HG02938 (cell line): ENCODE results near the gene PIK3CD.
"Not testable (repeated sequence)": the region's sequence is repeated elsewhere in the genome, so short reads cannot be mapped to it uniquely, and the experiment has no call there.

Experiments used
- ATAC-seq: cut with Tn5 transposase; IDR thresholded peaks from one replicate; pipeline ENCODE4 v1.9.1; 2021; ENCODE audit warnings: mild to moderate bottlenecking, moderate library complexity; ENCODE audit not compliant: unreplicated experiment

The PIK3CD gene

DNA sequence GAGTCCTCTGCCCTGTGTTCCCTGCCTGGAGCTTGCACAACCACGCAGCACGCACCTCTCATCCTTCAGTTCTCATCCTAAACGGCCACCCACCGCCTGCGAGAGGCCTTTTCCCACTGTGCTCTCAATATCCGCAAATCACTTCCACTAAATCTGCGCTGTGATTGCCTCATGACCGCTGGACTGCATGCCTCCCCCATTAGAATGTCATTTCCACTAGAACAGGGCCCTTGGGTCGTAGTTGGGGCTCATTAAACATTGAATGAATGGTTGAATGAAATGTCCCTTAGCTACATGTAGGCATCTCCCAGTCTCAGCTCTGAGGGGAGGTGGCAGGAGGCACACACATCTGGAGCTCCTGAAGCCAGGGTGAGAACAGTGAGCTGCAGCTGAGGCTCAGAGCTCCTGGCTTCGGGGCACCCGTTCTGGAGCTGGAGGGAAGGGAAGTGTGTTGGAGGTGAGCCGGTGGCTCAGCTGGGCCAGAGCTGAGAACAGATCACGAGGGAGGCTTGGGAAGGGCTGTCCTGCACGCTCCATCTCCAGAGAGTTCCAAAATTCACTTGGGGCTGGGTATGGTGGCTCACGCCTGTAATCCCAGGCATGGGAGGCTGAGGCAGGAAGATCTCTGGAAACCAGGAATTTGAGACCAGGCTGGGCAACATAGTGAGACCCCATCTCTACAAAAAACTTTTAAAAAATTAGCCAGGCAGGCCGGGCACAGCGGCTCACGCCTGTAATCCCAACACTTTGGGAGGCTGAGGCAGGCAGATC lies 32.4 kb upstream of the PIK3CD start:
- ATAC-seq = no peak

DNA sequence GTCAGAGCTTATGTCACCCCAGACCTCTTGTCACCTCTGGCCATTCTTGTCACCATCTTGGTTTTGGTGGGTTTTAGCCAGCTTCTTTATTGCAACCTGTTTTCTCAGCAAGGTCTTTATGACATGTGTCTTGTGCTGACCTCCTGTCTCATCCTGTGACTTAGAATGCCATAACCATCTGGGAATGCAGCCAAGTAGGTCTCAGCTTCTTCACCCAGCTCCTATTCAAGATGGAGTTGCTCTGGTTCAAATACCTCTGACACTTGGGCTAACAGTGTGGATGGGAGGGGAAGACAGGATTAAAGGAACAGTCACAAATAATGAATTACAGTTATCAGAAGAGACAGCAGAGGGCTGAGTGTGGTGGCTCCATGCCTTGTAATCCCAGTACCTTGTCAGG lies 30.5 kb upstream of the PIK3CD start:
- ATAC-seq = no peak

DNA sequence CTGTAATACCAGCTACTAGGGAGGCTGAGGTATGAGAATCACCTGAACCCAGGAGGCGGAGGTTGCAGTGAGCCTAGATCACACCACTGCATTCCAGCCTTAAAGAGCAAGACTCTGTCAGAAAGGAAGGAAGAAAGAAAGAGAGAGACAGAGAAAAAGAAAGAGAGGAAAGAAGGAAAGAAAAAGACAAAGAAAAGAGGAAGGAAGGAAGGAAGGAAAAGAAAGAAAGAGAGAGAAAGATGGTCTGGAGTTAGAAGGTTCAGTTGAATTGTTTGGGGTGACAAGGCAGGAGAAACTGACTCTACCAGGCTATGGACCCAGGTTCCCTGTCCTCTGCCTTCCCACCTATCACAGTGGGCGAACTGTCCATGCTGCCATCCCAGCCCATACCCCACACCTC lies 27.4 kb upstream of the PIK3CD start:
- no peak for ATAC-seq

DNA sequence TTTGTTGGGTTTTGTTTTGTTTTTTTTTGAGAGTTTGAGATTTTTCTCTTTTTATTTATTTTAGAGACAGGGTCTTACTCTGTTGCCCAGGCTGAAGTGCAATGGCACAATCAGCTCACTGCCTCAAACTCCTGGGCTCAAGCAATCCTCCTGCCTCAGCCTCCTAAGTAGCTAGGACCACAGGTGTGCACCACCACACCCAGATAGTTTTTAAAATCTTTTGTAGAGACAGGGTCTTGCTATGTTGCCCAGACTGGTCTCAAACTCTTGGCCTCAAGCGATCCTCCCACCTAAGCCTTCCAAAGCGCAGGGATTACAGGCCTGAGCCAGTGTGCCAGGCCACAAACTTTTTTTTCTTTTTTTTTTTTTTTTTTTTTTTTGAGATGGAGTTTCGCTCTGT lies 26.5 kb upstream of the PIK3CD start:
- not testable (repeated sequence) for ATAC-seq

DNA sequence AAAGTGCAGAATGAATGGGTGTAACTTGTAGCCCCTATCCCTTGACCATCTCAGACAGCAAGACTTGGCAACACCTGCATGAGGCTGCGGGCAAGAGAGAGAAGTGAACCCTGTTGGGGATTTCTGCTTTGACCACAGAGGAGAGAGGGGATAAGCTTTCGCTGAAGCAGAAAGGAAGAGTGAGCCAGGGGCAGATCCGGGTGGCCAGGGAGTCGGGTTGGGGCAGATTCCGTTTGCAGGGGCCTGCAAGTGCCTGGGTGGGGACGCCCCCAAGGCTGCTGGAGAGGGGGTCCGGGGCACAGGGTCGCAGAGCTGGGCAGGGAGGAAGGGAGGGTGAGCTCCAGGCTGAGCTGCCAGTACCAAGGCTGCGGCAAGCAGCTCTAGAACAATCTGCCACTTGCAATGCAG lies 25.3 kb upstream of the PIK3CD start:
- ATAC-seq = peak; percentile 53

DNA sequence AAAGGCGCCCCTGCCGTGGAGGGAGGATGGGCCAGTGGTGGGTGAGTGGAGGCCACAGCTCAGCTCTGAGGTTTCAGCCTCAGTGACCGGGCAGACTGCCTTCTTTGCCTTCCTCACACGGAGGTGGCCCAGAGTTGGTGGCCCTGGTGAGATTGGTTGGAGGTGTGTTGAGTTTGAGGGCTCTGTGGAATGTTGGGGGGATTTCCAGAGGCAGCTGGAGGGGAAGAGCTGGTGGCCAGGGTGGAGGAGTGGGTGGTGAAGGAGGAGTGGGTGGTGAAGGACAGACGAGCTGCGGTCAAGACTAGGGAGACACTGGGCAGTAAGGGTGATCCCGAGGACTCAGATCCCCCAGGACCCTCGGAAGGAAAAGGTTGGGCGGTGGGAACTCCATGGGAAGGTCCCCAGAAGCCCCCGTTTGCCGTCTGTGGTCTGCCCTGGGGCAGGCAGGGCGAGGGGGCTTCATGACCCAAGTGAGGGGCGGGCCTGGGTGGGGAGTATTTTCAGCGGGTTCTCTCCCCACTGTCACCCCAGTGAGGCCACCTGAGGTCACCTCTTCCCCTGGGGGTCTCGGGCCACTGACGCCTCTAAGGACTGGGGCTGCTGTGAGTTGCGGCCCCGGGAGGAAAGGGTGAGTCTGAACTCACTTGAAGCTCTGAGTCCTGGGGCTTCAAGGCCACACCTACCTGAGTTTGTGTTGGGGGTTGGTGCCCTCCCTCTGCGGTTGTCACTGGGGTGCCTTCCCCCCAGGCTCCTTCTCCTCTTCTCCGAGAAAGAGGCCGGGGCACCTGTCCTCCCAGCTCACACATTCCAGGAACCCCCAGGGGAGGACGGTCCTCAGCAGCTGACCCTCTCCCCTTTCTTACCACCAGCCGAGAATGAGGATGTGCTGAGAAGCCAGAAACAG lies 22.7 kb upstream of the PIK3CD start:
- no peak for ATAC-seq

DNA sequence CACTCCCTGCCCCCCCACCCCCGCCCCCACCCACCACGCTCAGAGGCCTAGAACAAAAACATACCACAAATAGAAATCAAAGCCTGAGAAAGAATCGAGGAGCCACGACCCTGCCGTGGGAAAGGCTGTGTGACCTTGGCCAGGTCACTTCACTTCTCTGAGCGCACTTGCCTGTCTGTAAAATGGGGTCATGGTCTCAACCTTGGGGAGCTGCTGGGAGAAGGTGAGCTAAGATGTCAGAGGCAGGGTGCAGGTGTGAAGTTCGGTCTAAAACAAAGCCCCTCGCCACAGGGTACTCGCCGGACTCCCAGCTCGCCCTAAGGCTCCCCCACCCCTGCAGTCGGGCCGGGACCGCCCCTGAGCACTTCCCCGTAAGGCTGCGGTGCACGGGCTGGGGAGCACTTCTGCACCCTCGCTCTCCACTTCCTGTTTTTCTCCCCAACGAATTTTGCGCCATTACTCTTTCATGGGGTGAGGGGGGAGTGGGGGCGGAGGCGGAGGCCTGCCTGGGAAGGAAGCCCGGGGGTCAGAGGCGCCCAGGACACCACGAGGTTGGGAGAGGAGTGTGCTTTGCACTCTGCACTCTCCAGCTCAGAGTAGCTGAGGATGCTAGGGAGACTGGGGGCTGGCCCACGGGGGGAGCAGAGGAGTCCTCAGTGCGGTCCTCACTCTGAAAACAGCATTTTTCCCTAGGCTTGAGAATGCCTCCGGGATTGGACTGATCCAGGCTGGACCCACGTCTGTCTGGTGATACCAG lies 21.9 kb upstream of the PIK3CD start:
- ATAC-seq = no peak

DNA sequence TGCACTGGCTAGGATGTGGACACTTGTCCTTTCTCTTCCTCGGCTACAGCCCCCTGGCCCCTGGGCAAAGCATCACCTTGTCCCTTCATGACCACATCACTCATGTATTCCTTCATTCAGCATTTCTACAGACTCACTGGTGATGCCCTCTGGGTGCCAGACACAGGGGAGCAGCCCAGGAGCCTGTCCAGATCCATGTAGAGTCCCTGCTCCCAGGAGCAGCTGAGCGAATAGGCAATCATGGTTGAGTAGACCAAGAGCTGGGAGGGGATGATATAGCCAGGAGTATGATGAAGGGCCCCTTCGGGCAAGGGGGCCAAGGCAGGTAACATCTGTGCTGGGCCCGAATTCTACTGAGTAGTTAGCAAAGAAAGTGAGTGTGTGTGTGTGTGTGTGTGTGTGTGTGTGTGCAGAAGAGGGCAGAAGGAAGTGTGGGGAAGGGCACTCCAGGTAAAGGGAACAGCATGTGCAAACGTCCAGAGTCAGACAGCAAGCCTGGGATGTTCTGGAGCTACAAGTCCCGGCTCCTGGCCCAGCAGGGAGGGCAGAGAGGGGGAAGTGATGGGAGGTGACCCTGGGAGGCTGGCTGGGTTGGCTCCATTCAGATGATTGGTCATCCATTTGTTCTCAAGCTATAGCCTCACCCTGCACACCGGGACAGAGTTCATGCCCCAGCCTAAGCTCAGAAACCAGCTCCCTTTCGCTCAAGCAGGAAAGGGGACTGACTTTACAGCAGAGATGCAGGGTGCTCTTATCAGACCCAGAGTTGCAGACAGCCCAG lies 21.0 kb upstream of the PIK3CD start:
- no peak for ATAC-seq

DNA sequence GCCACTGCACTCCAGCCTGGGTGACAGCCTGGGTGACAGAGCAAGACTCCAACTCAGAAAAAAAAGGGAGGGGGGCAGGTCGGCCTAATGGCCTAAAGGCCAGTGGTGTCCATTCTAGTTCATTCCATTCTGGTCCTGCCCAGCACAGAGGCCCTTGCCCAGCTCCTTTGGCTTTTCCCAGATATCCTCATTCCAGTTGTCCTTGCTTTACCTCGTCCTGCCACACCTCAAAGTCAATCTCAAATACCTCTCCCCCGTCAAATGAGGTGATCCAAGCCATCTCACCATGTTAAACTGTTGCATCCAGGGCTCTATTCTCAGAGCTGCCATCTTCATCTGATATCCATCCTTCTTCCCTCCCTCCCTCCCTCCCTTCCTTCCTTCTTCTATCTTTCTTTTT lies 19.9 kb upstream of the PIK3CD start:
- no peak for ATAC-seq

DNA sequence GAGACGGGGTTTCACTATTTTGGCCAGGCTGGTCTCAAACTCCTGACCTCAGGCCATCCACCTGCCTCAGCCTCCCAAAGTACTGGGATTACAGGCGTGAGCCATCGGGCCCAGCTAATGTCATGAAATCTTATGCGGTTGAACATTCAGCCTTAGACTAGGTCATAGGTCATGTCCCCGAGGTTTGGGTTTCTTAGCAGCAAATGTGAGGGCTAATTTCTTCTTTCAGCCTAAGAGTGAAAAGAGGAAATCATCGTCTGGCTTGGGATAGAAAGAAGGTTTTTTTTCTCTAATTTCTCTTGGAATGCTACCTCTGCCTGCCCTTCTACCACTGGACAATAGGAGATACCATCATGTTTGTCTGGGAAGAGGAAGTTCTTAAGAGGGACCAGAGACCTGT lies 18.0 kb upstream of the PIK3CD start:
- ATAC-seq = no peak

DNA sequence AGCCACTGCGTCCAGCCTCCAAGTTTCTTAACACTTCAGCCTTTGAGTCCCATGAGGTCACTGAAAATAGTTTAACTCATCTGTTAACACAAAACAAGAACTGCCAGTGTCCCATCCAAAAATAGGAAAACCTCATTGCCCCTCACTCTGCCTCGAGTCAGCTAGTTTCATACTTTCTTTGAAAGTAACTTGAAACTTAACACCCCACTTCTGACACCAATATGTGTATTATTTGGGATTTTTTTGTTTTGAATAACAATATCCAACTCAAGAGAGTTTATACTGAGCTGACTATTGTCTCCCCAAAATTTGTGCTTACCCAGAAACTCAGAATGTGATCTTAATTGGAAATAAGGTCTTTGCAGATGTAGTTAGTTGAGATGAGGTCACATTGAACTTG lies 16.9 kb upstream of the PIK3CD start:
- no peak for ATAC-seq

DNA sequence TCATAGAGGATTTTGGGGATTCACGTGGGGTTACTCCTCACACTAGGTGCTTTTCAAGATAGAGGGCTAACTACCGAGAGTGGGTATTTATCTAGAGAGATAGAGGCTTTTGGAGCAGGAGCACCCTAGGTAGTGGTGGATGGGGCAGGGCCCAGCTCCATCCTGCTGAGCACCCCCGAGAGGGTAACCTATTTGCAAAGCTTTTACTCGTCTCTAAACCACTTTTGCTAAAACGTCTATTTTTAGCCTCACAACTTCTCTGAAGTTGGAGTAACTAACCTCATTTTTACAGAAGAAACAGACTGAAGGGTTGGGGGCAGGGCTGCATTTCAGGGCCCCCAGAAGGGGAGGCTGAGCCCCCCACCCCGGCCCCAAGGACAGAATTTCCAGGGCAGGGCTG lies 12.3 kb upstream of the PIK3CD start:
- ATAC-seq = no peak

DNA sequence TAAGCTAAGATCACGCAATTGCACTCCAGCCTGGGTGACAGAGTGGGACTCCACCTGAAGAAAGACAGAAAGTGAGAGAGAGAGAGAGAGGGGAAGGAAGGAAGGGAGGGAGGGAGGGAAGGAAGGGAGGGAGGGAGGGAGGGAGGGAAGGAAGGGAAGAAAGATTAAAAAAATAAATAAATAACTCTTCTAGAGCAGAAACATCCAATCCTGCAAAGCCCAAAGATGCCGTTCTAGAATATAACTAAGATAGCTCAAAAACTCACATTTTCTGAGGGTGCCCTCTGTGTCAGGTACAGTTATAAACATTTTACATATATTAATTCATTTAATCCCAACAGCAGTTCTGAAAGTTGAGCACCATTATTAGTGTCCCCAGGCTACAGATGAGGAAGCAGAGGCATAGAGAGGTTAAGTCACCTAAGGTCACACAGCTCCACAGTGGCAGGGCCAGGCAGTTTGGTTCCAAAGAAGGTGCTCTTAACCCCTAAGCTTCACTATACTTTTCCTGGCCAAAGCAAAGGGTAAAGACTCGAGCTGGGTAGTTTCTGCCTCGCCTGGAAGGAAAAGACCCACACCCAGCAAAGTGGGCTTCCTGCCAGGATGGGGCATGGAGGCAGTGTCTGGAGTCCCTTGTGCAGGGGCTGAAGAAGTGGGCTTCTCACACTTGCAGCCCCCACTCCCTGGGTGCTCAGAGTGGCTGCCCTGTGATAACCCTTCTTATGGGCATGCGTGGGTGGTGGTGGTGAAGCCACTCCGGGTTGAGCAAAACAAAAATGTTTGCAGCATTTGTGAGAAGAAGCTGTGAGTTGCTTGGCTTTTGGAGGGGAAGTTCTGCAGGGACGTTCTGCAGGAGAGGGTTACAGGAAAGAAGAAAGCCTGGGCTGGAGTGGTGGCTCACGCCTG lies 7.9 kb upstream of the PIK3CD start:
- ATAC-seq = no peak

DNA sequence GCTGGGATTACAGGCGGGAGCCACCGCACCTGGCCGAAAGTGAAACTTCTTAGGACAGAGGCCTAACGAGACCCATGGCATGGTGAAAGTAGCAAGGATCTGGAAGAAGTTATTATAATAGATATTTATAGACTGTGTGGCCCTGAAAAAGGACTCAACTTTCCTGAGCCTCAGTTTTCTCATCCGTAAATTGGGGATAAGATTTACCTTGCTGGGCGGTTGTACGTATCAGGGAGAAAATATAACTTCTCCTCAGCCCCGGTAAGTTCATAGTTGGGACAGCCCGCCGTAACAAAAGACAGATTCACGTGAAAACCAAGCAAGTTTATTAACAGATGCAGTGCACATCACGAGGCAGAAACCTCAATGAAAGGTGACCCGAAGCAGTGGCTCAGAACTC lies 5.5 kb upstream of the PIK3CD start:
- no peak for ATAC-seq

DNA sequence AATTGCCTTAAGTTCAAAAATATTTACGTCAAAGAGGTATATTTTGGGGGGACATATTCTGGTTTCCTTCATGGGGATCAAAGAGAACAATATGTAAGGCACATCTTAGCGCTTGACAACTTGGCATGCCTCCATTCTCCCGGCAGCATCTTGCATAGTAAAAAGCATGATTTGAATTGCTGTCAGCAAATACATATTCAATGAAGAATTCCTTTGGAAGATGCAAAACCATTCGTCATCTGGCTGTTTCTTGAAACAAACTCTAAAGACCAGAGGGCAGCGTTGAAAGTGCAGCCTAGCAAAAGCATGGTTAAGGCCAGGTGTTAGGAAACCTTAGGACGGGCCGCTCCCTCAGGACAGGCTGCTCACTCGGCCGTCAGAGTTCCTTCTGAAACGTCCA lies 3.4 kb upstream of the PIK3CD start:
- no peak for ATAC-seq

DNA sequence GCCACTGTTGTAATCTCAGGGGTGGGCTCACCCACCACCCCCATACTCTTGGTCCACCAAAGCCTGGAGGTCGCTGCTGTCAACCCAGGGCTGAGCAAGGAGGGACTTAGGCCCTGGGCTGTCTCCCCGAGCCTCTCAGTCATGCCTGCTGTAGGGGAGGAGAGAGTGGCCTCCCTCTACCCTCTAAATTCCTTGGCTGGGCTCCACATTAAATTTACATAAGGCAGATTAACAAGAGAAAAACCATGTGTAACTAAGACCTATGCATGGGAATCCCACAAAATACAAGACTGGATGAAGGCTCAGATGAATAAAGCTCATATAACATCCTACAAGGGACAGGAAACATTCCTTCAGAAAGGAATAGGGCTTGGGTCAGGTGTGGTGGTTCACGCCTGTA lies 1.8 kb upstream of the PIK3CD start:
- ATAC-seq = no peak

DNA sequence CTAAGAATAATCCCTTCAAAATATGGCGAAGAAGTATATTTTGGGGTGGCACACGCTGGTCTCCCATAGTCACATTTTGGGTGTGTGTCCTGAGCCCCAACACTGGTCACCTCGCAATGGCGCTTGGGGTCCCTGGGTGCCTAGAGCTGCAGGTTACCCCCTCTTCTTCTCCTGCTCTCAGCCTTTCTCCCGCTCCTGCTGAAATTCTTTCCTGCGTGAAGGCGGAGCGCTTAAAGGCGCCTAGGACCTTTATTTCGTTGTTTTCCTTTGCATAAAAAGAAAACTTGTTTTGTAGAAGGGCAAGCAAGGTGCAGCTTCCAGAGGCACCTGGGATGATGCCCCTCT lies 339 bp upstream of the PIK3CD start:
- ATAC-seq = no peak

DNA sequence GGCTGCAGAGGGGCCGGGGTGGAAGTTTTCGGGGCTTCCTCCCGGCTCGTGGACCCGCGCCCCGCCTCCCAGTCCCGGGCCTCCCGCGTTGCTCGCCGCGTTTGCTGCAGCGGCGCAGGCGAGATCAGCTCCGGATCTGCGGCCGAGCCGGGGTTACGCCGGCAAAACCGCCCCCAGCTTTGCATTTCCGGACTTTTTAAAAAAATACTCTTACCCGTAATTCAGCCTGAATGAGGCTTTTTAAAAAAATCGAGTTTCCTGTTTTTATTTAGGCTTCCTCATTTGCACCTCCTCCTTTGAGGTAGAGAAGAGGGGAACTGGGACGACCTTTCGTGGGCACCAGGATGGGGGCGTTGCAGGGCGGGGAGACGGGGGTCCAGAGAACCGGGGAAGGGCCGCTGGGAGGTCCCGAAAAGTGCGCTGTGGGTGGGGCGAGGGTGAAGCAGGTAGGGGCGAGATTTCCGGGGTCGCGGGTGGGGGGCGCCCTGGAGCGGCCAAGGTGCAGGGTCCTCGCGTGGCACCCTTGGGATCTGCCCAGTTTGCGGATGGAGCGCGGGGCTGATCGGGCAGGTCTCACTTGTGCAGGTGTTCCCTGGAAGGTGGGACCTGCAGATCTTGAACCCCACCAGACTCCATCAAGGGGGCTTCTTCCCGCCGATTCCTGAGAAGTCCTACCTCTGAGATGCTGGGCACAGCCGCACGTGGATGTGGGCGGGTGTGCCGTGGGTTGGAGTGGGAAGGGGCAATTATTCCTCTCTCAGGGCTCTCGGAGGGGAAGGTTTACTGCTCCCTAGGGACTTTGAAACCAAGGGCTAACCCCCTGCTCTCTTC lies 1.1 kb downstream of the PIK3CD start:
- no peak for ATAC-seq

DNA sequence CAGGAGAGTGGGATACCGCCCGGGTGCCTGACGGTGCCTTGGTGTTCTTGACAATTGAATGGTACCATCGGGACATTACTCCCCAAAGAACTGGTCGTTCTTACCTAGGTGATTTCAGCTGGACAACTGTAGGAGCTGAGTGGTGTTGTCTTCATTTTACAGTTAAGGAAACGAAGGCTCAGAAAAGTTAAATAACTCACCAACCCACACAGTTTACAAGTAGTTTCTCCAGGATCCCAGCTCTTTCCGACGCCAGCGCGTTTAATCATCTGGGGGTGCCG lies 1.6 kb downstream of the PIK3CD start:
- no peak for ATAC-seq
